GM06990 (cell line): ENCODE data around the gene NRCAM.

ENCODE experiments used
- DNase-seq: peaks from one replicate; pipeline ENCODE4 v3.0.0-alpha.2; 2011; ENCODE audit not compliant: insufficient read length; ENCODE audit errors: extremely low read depth
- H3K27me3 ChIP-seq: replicated peaks from 2 replicates; pipeline ENCODE4 v1.6.0; 2011; ENCODE audit warnings: low read length; ENCODE audit not compliant: control insufficient read depth, insufficient read depth
- H3K36me3 ChIP-seq: 2 replicates; pipeline ENCODE4 v1.5.1; 2011; ENCODE audit warnings: low read length; ENCODE audit not compliant: control insufficient read depth, insufficient read depth
- H3K4me3 ChIP-seq: replicated peaks from 2 replicates; pipeline ENCODE4 v1.5.1; 2011; ENCODE audit warnings: low read depth, mild to moderate bottlenecking, control low read depth, low read length
- CTCF ChIP-seq: IDR thresholded peaks from 2 replicates; pipeline ENCODE4 v1.5.1; 2011; ENCODE audit warnings: low read length, control low read depth, mild to moderate bottlenecking, inconsistent platforms; ENCODE audit not compliant: insufficient read depth, poor library complexity, severe bottlenecking

The NRCAM gene

GRCh38 chr7:108205311-108205710 lies 250.9 kb downstream of the NRCAM start:
- no peak for DNase-seq
- TF ChIP-seq CTCF, result no peak
- Histone ChIP-seq H3K27me3 (no peaks in the 10 kb centered on the region), H3K4me3 (no peak overlapping the region), H3K36me3 (no peaks in the 10 kb centered on the region)

DNA sequence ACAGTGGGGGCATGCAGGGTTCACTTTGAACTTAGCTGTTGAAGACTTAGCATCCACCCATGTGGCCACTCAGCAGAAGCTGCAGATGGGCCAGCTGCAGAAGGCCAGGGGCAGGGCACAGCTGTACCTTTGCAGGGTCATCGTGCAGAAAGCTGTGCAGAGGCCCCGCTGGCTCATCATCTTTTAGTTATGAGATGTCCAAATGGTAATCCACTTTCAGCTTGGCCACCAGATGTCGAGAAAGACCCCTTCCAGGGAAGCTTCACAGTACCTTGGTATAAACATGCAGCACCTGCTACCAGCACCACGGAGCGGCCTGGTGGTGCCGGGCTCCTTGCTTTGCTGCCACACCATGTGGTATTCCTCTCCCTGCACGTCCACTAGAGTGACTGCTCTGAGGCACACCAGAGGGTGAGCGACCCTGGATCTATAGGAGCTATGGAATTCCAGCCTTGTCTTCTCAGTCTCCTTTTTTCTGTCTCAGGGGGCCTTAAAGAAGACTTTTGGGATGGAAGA lies 251.9 kb downstream of the NRCAM start:
- no peak overlapping the region for H3K4me3 ChIP-seq
- no peak for DNase-seq
- no peak for TF ChIP-seq CTCF

GRCh38 chr7:108203537-108203936 lies 252.7 kb downstream of the NRCAM start:
- peak; percentile 31 for DNase-seq
- Histone ChIP-seq H3K27me3 (no peaks in the 10 kb centered on the region), H3K4me3 (no peak overlapping the region), H3K36me3 (no peaks in the 10 kb centered on the region)
- TF ChIP-seq CTCF, result no peak

More for the DNA sequence above, 251.9 kb downstream of the NRCAM start:
- Histone ChIP-seq H3K36me3 (no peaks in the 10 kb centered on the region), H3K27me3 (no peaks in the 10 kb centered on the region)

- Histone ChIP-seq H3K36me3 (no peaks in the 10 kb centered on the region), H3K4me3 (no peak overlapping the region), H3K27me3 (no peaks in the 10 kb centered on the region)
- DNase-seq, result no peak
- TF ChIP-seq CTCF, result no peak
Observed at GRCh38 chr7:108202743-108203142, 253.5 kb downstream of the NRCAM start.

DNA sequence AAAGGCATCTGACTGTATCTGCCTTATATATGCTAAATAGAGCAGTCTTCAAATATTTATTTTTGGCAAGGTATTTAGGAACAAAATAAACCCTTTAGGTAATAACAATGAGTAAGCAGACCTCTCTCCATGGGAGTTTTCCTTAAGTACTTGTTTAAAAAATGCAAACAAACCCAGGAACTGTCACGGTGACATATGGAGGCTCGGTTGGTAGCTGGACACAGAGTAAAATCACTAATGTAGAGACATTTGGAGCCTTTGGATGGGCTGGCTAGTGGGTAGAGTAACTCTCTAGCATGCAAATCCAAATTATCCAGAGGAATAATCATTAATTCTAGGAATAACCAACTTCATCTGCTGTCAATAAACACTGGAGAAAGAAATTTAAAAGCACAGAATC lies 254.5 kb downstream of the NRCAM start:
- no peak for TF ChIP-seq CTCF
- no peak for DNase-seq
- Histone ChIP-seq H3K4me3 (no peak overlapping the region), H3K36me3 (no peaks in the 10 kb centered on the region), H3K27me3 (no peaks in the 10 kb centered on the region)

DNA sequence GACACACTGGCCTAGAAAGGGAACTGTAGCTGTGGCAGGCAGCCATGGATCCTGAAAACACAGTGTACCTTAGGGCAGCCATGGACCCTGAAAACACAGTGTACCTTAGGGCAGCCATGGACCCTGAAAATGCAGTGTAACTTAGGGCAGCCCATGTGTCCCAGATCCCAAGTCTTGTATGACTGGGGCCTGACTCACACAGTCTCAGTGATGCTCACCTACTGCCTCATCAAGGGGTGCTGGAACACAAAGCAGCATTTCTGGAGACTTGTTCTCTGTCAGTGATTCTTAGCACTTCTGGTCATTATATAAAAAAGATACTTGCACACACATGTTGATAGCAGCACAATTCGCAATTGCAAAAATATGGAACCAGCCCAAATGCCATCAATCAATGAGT lies 255.9 kb downstream of the NRCAM start:
- Histone ChIP-seq H3K4me3 (no peak overlapping the region), H3K36me3 (no peaks in the 10 kb centered on the region), H3K27me3 (no peaks in the 10 kb centered on the region)
- DNase-seq, result no peak
- TF ChIP-seq CTCF, result no peak
